Left forelimb (tissue), 1 donor: ENCODE data around the gene LIPG.
"Not testable (repeated sequence)": the region's sequence is repeated elsewhere in the genome, so short reads cannot be mapped to it uniquely, and the experiment has no call there.

Source experiments
- DNase-seq: peaks from one replicate; pipeline ENCODE4 v3.0.0-alpha.2; 2018; ENCODE audit warnings: low spot score

LIPG gene

DNA sequence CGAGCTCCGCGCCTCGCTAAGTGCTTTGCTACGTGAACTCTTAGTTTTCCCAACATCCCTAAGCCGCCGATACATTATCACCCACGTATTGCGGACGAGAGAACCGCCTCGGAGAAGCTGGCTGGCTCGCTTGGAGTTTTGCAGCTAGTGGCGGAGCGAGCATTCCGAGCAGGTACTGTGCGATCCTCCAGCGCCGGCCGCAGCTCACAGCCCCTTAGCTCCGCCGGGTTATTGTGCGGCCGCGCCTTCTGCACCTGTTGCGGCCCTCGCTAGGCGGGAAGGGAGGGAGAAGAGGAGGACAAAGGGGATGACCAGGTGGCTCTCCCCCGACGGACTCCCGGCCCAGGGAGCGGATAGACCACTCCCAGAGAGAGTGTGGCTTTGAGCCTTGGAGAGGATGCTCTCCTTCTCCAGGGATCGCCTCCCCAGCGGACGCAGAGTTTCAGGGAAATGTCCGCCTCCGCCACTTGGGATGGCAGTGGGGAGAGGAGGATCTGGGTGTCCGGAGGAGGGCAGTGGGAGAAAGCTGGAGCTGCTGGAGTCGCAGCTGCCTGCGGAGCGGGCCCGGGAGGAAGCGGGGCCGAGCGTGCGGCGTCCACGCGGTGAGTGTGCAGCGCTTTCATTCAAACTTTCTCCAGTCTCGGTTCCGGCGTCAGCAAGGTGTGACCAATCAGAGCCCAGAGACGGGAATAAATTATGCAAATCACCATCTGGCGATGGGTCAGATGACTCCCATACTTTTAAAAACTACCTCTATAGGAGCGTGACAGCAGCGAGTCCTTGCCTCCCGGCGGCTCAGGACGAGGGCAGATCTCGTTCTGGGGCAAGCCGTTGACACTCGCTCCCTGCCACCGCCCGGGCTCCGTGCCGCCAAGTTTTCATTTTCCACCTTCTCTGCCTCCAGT, at the start of gene LIPG:
Gene LIPG, plus strand, starts transcription at position 769 of the 905 bp plus-strand sequence. CDS start 252 bp downstream, outside the sequence.
- DNase-seq: peak; percentile 71

DNA sequence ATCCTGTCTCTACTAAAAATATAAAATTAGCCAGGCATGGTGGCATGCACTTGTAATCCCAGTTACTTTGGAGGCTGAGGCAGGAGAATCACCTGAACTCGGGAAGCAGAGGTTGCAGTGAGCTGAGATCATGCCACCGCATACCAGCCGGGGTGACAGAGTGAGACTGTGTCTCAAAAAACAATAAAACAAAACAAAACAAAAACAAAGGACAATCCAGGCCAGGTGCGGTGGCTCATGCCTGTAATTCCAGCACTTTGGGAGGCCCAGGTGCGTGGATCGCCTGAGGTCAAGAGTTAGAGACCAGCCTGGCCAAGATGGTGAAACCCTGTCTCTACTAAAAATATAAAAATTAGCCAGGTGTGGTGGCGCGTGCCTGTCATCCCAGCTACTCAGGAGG, 49.0 kb upstream of the LIPG start:
- DNase-seq: not testable (repeated sequence)

DNA sequence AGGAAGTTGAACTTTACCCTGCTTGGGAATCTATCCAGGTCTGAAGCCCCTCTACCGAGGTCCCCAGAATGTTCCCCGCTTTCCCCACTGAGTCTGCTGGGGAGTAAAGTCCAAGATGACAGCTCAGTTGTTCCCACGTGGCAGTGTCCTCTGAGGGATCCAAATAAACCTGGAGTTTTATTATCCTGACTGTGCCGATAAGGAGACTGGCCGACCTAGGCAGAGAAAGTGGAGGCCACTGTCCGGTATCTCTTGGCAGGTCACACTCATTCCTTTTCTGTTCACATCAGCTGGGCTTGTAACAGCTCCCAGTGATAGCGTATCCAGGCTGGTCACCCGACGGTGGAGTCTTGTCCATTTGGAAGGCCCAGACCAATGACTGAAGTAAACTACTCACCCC, 47.3 kb upstream of the LIPG start:
- DNase-seq: no peak

DNA sequence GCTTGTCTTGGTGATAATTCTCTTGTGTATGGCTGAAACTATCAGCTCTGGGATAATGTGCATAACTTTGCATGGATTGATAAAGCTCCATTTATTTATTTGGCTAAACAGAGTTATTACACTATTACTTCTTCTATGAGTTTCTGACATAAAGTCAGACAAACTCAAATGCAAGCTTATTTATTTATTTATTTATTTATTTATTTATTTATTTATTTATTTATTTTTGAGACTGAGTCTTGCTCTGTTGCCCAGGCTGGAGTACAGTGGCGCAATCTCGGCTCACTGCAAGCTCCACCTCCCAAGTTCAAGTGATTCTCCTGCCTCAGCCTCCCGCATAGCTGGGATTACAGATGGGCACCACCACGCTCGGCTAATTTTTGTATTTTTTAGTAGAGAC, 46.9 kb upstream of the LIPG start:
- not testable (repeated sequence) for DNase-seq

DNA sequence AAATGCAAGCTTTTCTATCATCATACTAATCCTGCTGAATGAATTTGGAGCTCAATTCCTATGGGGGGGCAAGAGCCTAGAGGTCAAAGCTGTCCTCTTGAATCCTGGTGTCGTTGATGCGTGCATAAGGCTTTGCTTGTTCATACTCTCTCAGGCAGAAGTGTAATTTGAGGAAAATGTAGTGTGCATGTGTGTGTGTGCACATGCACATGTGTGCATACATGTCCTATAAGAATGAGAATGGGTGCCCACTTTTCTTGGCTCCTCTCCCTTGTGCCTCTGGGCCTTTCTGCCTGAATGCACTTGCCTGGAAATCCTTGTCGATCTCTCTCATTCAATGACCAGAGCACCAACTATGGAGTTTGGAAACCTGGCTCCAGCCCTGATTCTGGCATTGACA, 46.3 kb upstream of the LIPG start:
- no peak for DNase-seq

DNA sequence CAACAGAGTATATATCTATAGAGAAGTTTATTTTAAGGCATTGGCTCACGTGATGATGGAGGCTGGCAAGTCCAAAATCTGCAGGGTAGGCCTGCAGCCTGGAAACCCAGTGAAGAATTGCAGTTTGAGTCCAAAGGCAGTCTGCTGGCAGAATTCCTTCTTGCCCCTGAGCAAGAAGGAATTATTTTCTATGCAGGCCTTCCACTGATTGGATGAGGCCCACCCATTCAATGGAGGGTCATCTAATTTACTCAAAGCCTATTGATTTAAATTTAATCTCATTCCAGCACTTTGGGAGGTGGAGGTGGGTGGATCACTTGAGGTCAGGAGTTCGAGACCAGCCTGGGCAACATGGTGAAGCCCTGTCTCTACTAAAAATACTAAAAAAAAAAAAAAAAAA, 44.4 kb upstream of the LIPG start:
- no peak for DNase-seq

DNA sequence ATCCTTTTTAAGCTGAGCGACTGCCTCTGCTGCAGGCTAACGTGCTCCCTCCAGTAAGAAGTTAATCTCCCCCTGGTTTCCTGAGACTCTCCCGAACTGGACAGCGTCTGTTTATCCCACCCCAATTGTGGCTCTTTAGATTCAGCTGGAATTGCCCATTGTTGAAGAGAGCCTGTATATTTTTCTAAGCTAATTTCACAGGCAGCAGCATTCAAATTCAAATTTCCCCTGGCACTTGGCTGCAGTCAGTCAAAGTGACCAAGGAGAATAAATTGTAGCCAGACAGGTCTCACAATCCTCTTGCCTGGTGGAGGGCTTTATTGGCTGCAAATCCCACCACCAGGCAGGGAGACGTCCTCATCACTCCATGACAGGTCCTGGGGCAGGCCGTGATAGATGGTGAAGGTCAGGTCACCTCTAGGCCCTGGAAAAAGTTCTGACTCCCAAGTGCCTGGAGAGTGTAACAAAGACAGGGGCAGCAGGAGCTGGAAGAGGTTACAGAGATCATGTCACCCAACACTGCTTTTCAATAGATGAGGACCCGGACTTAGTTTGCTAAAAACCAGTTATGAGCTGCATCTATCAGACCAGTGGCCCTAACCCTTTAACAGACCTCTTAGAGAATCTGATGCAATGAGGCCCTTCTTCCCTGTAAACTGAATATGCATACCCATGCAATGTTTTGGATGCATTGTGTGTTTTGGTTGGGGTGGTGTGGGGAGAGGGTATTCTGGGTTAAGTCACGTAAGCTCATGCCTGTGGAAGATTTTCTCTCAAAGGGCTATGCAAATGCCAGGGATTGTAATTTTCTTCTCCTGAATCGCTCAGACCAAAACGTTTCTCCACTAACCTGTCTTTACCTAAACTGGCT, 42.5 kb upstream of the LIPG start:
- DNase-seq: no peak

DNA sequence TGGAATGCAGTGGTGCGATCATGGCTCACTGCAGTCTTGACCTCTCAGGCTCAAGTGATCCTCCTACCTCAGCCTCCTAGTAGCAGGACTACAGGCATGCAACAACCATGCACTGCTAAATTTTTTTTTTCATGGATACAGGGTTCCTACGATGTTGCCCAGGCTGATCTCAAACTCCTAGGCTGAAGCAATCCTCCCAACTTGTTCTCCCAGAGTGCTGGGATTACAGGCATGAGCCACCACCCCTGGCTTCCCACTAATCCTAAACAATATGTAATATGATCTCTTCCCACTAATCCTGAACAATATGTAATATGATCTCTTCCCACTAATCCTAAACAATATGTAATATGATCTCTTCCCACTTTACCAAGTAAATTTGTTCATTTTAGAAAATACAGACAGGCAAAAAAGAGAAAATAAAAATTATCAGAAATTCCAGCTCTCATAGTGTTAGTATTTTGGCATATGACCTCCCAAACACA, 41.2 kb upstream of the LIPG start:
- no peak for DNase-seq

DNA sequence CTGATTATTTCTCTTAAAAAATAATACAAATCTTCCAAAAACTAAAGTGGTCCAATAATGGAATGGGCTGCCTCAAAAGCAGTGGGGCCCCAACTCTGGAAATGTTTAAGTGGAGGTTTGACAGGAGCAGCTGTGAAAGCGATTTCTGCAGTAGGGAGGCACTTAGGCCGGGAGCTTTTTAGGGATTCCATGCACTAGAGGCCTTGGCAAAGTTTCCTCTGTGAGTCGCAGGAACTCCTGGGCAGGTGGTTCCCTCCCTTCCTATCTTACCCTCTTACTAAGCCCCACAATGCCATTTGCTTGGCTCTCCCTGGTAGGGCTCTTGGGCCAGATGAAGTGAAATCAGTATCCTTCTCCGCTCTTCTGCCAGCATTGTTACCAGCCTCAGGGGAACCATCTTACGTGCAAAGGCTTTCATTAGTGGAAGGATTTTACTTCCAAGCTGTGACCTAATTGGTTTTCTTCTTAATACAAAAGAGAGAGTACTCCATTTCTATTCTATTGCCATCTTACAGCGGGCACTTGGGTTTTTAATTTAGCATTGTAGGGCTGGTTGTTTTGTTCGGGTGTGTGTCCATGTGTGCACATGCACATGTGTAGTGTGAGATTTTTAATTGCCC, 40.5 kb upstream of the LIPG start:
- no peak for DNase-seq

DNA sequence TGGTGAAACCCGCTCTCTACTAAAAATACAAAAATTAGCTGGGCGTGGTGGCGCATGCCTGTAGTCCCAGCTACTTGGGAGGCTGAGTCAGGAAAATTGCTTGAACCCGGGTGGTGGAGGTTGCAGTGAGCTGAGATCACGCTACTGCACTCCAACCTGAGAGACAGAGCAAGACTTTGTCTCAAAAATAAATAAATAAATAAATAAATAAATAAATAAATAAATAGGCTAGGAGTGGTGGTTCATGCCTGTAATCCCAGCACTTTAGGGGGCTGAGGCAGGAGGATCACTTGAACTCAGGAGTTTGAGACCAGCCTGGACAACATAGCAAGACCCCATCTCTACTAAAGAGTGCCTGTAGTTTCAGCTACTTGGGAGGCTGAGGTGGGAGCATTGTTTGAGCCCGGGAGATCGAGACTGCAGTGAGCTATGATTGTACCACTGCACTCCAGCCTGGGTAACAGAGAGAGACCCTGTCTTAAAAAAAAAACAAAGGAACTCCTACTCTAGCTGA, 38.2 kb upstream of the LIPG start:
- DNase-seq: not testable (repeated sequence)

DNA sequence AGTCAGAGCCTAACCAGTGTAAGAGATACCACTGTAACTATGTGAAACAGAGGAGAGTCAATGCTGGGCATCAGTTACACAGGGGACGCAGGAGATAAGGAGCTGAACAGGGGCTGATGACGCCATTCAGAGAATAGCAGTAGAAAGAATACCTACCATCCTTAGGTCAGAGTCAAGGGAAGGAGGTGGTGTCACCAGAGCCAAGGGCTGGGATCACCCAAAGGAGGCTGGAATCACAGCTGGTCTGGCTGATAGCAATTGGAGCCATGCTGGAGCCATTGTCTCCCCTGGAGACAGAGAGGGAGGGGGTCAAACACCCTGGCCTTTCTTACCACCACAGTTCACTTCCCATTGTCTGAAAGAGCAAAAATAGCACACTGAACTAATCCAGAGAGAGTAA, 37.5 kb upstream of the LIPG start:
- no peak for DNase-seq

DNA sequence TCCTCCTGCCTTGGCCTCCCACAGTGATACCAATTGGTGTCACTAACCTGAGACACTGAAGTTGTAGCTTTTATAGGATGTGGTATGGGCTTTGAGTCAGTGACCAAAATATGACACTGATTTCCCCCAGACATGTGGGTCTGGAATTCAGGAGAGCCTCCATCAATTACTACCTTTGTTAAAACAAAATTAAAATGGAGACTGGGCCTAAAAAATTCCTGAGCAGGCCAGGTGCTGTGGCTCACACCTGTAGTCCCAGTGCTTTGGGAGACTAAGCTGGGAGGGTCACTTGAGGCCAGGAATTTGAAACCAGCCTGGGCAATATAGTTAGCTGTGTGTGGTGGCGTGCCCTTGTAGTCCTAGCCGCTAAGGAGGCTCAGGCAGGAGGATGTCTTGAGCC, 36.9 kb upstream of the LIPG start:
- no peak for DNase-seq

DNA sequence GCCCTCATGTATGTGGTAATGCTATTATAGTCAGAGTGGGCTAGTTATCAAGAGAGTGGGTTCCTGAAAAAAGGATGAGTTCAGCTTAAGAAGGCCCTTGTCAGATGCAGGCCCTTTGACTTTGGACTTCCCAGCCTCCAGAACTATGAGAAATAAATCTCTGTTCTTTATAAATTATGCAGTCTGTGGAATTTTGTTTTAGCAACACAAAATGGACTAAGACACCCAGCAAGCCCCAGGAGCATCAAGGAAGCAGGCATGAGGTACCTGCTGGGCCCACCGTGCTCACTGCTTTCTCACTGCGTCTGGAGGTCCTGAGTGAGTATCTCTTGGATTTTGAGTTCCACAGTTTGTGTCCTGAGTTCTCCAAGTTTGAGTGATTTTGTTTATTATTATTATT, 35.9 kb upstream of the LIPG start:
- no peak for DNase-seq

DNA sequence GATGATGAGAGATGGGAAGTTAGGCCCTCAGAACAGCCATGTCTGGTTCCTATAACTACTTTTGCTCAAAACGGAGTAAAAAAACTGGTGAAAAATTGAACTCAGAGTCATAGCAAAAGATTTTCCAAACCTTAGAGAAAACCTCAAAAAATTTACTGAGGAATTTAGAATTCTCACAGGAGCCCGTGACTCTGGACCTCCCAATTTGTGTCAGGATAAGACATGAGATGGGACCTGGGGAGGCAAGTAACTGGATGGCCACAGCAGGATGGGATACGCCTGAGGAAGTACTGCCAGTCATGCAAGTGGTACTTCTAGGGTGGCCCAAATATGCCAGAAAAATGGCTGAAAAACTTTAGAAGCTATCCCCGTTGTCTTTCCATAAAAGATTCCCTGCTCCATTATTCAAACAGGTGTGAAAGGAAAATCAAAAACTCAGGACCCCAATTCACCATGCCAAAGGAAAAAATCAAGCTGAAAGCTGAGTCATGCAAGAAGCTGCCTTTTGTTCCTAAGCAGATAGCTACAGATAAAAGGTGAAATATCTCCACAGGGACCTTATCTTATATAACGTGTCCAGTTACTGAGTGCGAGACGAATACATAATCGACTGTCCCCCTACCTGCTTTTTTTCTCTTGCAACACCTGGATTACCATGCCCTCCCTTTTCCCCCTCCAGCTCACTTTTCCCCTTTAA, 34.1 kb upstream of the LIPG start:
- DNase-seq: no peak

DNA sequence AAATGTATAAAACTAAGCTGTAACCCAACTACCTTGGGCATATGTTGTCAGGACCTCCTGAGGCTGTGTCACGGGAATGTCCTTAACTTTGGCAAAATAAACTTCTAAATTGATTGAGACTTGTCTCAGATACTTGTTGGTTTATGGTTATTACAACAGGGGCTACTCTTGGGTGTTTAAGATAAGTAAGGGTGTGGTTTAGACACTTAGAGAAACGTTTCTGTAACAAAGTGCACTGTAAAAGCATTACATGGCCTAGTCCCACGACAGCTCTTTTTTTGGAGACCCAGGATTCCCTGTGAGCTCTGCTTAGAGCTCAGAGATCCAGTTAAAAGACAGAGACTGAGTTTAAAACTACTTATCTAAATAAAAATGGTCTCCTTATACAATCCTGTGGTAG, 32.3 kb upstream of the LIPG start:
- DNase-seq: no peak

DNA sequence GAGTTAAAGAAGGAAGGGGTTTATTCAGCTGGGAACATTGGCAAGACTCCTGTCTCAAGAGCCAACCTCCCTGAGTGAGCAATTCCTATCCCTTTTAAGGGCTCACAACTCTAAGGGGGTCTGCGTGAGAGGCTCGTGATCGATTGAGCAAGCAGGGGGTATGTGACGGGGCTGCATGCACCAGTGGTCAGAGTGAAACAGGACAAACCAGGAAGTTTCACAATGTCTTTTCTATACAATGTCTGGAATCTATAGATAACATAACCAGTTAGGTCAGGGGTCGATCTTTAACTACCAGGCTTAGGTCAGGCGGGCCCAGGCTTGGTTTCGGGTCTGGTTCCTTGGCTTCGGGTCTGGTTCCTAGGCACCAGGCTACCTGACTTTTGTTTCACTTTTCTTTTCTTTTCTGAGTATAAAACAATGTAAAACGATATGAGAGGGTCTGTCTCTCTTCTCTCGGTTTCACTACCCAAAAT, 30.1 kb upstream of the LIPG start:
- no peak for DNase-seq

DNA sequence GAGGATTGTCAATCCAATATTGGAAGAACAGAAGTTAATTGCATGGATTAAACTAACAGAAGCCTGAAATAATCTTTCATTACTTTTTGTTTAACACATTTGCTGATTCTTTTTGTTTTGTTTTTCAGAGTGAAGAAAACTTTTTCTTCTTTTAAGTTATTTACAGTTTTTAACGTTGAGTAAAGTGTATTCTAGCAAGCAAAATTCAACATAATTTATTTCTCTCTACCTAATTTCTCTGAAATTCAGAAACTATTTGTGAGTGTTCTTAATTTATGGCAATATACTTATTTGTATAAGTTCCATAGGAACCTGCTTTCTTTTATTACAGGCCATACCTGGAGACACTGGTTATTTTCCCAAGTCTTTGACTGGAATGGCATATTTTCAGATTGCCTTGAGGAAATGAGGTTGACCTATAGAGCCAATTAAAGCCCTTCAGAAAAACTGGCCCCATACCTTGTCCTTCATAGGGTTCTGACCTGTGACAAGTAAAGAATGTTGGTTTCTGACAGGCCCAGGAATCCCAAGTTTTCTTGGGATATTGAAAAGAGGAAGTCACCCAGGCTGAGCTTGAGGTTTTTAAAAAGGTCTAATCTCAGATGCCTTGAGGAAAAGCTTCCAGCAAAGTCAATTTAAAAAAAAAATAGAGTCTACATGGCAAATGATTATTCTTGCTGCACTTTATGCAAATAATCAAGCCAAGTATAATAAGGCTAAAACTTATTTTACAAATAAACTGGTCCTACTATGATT, 26.8 kb upstream of the LIPG start:
- DNase-seq: no peak

DNA sequence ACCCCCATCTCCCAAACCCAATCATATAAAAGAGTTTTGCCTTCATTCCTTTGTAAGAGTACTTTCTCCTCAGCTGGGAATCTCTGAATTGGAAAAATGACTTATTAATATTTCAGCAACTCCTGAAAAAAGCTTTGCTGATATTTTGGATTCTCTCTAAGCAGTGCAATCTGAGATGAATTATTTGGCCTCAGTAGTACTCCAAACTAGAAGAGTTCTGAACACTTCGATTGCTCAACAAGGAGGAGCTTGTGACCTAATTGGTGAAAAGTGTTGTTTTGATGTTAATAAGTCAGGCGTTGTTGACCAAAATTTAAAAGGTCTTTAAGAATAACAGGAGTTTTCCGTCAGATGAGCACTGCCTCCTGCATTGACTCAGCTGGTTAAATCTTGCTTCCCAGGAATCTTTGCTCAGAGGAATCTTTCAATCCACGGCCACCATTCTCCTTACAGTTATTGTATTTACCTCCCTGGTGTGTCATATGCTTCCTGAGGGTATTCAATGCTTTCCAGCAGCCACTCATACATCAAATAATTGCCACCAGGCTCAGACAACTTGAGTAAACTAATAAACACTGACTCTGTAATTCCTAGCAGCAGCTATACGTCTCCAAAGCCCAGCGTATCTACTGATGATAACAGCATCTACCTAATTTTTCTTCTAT, 24.5 kb upstream of the LIPG start:
- DNase-seq: no peak

DNA sequence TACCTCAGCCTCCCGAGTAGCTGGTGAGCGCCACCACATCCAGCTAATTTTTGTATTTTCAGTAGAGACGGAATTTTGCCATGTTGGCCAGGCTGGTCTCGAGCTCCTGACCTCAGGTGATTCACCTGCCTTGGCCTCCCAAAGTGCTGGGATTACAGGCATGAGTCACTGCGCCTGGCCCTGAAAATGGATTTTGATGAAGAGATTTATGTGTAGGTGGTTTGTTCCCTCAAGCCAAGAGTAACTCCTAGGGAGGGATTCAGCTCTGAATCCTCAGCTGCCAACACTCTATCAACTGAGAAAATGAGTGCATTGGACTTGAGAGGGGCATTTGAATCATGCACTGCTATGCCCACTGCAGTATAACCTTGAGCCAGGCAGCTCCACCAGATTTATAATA, 17.5 kb upstream of the LIPG start:
- no peak for DNase-seq

DNA sequence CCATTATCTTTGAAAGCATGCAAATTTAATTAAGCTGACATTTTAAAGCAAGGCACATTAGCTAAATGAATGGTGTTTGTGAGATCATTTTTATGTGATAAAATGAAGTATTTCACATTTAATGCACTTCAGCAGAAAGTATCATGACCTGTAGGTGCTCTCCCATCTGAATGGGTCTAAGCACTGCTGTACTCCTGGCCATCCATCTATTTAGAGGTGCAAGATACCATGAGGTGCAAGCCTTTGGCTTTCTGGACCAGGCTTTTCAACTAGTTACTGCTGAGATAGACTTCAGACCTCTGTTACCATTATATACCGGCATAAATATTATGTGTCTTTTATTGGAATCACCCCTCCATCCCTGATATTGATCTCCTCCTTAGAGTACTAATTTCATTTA, 15.6 kb upstream of the LIPG start:
- no peak for DNase-seq
